OCI-M2 (cell line): ENCODE results near the gene EEIG1.

ENCODE experiments used
- DNase-seq: peaks from one replicate; lab custom pipeline; 2025; ENCODE audit not compliant: unreplicated experiment; lab: John Stamatoyannopoulos, UW

Gene EEIG1

GRCh38 chr9:127961155-127961490, 19.7 kb downstream of the EEIG1 start:
- DNase-seq, result no peak

- no peak for DNase-seq
These were observed 20.2 kb downstream of the EEIG1 start for GRCh38 chr9:127960410-127961154.

GRCh38 chr9:127959841-127960409, 20.9 kb downstream of the EEIG1 start:
- DNase-seq, result no peak

- no peak for DNase-seq
These were observed 21.4 kb downstream of the EEIG1 start for GRCh38 chr9:127959398-127959797.

GRCh38 chr9:127958728-127959127, 22.1 kb downstream of the EEIG1 start:
- no peak for DNase-seq

- DNase-seq, result no peak
These were observed 25.3 kb downstream of the EEIG1 start for GRCh38 chr9:127955294-127956015.

- DNase-seq, result no peak
These were observed 25.9 kb downstream of the EEIG1 start for GRCh38 chr9:127954831-127955293.

- DNase-seq, result no peak
These were observed 26.9 kb downstream of the EEIG1 start for GRCh38 chr9:127953768-127954505.

- DNase-seq, result no peak
These were observed 27.6 kb downstream of the EEIG1 start for GRCh38 chr9:127953154-127953553.

GRCh38 chr9:127950513-127951289, 30.1 kb downstream of the EEIG1 start:
- DNase-seq, result no peak

GRCh38 chr9:127949827-127950512, 30.8 kb downstream of the EEIG1 start:
- DNase-seq, result no peak

GRCh38 chr9:127947841-127948710, 32.7 kb downstream of the EEIG1 start:
- DNase-seq, result no peak

- DNase-seq, result no peak
These were observed 34.1 kb downstream of the EEIG1 start for GRCh38 chr9:127946728-127947127.

GRCh38 chr9:127945942-127946341, 34.8 kb downstream of the EEIG1 start:
- DNase-seq, result no peak

- DNase-seq, result no peak
These were observed 35.5 kb downstream of the EEIG1 start for GRCh38 chr9:127945338-127945737.

GRCh38 chr9:127944586-127945218, 36.1 kb downstream of the EEIG1 start:
- DNase-seq, result no peak

GRCh38 chr9:127943731-127944144, 37.1 kb downstream of the EEIG1 start:
- DNase-seq, result no peak

- DNase-seq, result no peak
These were observed 37.7 kb downstream of the EEIG1 start for GRCh38 chr9:127943011-127943662.
